GM18517 (cell line): Measurements from ENCODE around the gene INPP5B.
A peak's percentile ranks its signal among the peaks of the same experiment; 100 is the strongest.
"Not testable (repeated sequence)": the region's sequence is repeated elsewhere in the genome, so short reads cannot be mapped to it uniquely, and the experiment has no call there.

Experiments
- ATAC-seq: cut with Tn5 transposase; IDR thresholded peaks from one replicate; pipeline ENCODE4 v1.9.1; 2021; ENCODE audit warnings: mild to moderate bottlenecking, moderate library complexity; ENCODE audit not compliant: unreplicated experiment

Gene INPP5B

GRCh38 chr1:37946703-37947360 lies at the start of gene INPP5B:
Gene INPP5B, minus strand, starts transcription at chr1:37947053. Its CDS starts 745 bp downstream, at chr1:37946308.
- ATAC-seq = peak; percentile 92

DNA sequence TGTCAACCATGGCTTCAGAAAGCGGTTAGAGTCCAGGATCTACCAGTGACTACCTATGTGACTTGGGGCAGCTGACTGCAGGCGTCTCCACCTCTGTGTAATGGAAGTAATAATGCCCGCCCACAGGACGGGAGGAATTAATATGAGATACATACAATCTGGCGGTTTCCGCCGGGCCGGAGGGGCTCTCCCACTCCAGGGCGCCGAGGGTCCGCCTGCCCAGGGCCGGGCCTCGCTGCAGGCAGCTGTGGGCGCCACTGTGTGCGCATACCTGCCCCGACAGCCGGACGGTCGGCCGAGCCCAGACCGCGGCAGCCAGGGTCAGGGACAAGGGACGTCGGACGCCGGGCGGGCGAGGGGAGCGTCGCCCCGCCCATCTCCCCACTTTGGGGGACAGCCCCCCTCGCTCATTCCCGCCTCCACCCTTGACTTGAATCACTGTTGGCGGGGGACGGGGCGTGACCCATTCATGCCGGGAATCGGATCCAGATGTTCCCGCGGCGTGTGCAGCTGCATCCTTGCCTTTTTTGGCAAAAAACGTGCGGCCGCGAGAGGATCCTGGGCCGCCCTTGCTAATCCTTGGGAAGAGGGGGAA lies 49.0 kb upstream of the INPP5B start:
- no peak for ATAC-seq

DNA sequence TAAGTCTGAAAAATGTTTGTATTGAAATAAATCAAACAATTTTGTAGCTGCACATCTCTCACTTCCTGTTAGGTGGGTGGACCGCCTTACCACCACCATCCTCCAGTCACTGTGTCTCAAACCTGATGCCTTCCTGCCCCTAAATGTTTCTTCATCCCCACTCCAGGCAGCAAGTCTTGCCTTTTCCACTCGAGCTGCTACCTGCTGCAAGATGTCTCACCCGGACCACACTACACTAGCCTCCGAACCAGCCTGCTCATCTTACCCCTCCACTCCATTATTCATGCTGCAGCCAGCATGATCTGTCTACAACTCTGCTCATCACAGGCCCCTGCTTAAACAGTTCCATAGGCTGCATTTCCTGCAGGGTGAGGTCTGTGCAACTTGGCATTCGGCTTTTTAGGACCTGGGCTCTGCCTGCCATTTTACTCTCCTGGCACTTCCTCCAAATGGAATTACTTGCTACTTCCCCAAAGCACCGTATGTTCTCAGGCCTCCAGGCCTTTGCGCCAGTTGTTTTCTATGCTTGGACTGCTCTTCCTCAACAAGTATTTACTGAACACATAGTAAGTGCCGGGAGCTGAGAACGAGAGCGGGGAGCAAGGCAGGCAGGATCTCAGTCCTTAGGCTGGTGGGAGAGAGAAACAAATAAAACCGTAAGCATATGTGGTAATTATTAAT lies 48.2 kb upstream of the INPP5B start:
- no peak for ATAC-seq

GRCh38 chr1:37989361-37989930 lies 42.6 kb upstream of the INPP5B start:
- ATAC-seq = peak; percentile 37

DNA sequence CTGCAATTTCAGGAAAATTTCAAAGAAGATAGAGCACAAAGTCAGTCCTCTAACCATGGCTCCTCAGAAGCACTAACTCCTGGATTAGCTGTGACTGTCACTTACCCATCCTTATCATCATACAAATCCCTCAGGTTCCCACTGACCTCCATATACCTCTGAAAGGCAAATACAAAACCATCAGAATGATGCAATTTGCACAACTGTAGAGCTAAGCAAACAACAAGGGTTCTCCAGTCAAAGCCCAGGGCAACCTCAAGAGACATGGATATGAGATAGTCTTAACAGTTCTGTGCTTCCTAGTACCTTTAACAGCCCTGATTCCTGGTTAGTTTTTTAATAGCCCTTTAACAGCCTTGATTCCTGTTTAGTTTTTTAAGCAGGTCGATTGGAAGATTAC lies 40.8 kb upstream of the INPP5B start:
- no peak for ATAC-seq

DNA sequence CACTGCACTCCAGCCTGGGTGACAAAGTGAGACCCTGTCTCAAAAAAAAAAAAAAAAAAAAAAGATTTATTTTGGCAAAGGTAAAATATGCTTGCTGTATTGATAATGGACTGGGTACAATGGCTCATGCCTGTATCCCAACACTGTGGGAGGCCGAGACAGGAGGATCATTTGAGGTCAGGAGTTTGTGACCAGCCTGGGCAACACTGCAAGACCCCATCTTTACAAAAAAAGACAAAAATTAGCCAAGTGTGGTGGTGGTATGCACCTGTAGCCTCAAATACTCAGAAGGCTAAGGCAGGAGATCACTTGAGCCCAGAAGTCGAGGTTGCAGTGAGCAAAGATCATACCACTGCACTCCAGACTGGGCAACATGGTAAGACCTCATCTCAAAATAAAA lies 36.7 kb upstream of the INPP5B start:
- no peak for ATAC-seq

GRCh38 chr1:37978541-37978940 lies 31.7 kb upstream of the INPP5B start:
- no peak for ATAC-seq

DNA sequence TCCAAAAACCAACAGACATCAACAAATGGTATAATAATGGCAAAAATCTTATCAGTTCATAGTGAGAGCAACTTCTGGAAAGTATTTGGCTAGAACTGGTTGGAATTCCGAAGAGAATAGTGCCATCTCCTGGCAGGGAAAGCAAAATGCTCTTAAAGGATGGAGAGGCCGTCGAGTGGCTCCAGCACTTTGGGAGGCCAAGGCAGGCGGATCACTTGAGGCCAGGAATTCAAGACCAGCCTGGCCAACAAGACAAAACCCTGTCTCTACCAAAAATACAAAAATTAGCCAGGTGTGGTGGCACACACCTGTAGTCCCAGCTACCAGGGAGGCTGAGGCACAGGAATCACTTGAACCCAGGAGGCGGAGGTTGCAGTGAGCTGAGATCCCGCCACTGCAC lies 28.2 kb upstream of the INPP5B start:
- not testable (repeated sequence) for ATAC-seq

- no peak for ATAC-seq
These were observed 27.7 kb upstream of the INPP5B start for GRCh38 chr1:37974567-37974966.

DNA sequence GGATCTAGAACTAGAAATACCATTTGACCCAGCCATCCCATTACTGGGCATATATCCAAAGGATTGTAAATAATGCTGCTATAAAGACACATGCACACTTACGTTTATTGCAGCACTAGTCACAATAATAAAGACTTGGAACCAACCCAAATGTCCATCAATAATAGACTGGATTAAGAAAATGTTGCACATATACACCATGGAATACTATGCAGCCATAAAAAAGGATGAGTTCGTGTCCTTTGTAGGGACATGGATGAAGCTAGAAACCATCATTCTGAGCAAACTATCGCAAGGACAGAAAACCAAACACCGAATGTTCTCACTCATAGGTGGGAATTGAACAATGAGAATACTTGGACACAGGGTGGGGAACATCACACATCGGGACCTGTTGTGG lies 26.8 kb upstream of the INPP5B start:
- not testable (repeated sequence) for ATAC-seq

DNA sequence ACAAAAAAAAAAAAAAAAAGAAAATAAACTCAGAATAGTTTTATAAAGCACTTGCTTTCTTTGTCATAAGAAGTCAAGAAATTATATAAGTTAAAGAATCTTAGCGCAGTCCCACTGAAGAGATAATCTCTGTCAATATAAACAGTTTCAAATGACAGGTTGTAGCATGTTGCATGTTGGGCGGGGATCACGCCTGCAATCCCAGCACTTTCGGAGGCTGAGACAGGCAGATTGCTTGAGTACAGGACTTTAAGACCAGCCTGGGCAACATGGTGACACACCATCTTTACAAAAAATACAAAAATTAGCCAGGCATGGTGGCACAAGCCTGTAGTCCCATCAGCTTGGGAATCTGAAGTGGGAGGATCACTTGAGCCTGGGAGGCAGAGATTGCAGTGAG lies 18.4 kb upstream of the INPP5B start:
- no peak for ATAC-seq

GRCh38 chr1:37964106-37964505 lies 17.3 kb upstream of the INPP5B start:
- ATAC-seq = not testable (repeated sequence)

DNA sequence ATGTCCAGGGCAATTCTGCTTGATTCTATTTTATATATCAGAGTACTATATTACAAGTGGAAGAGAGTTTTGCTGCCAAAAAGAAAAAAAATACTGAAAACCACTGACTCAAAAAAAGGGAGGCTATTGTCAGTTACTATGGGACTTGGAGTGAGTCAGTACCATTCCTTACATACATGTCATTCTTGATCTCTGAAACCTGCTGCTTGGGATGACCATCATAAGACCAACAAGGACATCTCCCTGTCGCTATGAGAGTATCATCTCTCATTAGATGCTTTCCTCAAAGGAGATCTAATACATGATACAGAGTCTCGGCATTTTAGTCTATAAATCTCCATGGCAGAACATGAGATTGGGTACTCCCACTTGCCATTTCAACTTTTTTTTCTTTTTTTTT lies 11.8 kb upstream of the INPP5B start:
- ATAC-seq = no peak

DNA sequence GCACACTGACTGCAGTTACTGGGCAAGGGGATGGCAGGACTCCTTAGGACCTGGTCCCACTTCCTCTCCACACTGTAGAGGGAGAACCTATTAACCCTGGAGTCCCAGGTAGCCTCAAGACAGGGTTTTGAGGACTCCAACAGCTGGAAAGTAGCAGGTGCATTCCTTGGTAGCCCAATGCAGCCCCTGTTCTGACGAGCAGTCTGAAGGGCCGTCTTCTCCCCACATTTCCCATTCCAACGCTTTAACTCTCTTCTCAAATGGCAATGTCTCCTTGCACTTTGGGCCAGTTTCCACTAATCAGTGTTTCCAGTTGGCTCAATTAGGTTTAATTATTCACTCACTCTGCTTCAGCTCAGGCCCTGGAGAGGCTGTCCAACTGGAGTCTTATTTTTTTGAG lies 8.8 kb upstream of the INPP5B start:
- ATAC-seq = no peak

DNA sequence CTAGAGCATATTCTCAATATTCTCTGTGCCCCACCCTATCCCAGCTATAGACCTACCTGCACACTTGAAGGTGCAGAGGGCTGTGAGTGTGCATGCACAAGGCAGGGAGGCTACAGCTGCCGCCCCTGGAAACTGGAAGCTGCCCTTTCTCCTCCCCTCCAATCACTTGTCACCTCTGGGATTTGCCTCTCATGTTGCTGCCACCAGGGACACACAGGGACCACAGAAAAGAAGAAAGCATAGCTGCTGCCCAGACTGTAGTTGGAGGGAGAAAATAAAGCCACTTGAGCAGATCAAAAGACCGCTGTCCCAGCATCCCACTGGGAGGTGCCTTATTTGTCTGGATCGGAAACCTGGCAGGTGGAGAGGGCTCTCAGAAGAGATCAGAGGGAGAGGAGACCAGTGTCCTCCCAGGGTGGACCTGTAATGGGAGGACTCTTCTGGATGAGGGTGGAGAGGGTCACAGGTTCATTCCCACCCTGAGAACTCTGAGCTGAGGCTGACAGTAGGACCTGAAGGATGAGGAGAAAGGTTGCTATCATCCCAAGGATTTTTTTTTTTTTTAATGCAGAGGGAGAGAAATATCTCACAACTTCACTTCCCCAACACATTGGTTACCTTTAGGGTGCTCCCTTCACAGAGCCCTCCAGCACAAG lies 7.6 kb upstream of the INPP5B start:
- no peak for ATAC-seq

DNA sequence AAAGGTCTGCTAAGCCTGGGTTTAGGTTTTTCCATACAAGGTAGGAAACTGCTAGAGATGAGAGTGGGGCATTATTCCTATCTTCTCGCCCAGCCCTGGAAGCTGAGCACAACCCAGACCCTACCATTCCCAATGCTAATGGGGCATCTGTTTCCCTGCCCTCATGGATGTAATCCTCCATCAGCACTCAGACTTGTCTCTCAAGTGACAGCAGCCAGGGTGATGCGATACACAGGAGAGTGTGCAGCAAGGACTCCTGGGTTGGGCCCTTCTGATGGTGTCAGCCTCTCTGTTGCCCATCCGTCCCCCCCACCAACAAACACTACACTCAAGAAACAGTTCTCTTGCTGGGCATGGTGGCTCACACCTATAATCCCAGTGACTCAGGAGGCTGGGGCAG lies 5.9 kb upstream of the INPP5B start:
- ATAC-seq = no peak

GRCh38 chr1:37951783-37952624 lies 5.2 kb upstream of the INPP5B start:
- no peak for ATAC-seq

- no peak for ATAC-seq
These were observed 4.4 kb upstream of the INPP5B start for GRCh38 chr1:37951041-37951782.

- no peak for ATAC-seq
These were observed 2.8 kb upstream of the INPP5B start for GRCh38 chr1:37949524-37950152.
